ENCODE measurements around the gene NELL2.

The NELL2 gene

DNA sequence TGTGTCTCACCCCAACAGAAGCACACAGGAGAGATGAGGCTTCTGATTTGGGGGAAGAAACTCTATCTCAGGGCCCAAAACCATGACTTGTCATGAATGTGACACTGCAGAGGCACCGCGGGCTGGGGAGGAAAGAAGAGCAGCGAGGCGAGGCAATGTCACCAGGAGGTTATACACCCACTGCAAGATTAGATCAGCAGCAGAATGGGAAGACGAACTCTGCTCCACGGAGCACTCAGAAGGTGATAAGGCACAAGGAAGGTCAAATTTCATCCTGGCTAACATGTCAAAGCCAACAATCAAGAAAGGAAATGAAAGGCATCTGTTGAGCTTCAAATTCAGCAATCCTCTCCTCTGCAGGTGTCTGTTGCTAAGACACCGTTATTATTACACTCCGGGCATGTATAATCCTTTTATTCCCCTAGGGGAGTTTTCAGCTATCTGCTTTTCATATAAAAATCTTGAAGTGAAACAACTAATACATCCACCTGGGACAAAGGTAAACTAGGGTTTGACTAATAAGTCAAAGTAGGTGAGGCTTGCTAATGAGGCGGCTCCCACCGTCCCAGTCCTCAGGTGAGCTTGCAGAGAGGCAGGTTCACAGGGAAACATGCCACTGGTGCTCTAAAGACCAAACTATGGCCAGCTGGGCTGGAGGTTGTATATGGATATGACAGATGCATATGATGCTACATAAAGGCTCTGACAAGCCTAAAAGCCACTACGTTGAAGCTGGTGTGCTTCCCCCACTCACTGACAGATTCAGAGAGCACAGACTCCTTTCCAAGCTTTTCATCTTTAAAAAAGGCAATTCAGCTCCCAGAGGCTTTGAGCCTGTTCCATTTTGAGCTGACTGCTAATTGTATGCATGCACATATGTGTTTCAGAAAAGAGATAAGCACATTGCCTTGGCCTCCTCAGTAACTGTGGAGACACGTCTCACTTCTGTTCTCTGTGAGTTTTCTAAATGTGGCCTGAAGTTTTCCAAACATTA lies 221.2 kb downstream of the NELL2 start:
- ChIA-PET CTCF (interaction anchor here (0.7 to 1.1 kb wide), 2 partner anchors 28 to 219 kb away, joined by 3 read pairs; no protein-coding TSS in a partner anchor), POLR2A (no interaction called here)
- TF ChIP-seq NFRKB (IDR thresholded peaks at IDR 0.05) (no peak), TARDBP (IDR thresholded peaks at IDR 0.05) (no peak), CTBP1 (IDR thresholded peaks at IDR 0.05; ENCODE audit: borderline replicate concordance) (no peak), SP1 (IDR thresholded peaks at IDR 0.05) (no peak), FOXM1 (IDR thresholded peaks at IDR 0.05; ENCODE audit: borderline replicate concordance) (no peak), BHLHE40 (IDR thresholded peaks at IDR 0.05; ENCODE audit: borderline replicate concordance) (no peak), FOXA1 (IDR thresholded peaks at IDR 0.05) (no peak), ARNT (IDR thresholded peaks at IDR 0.05) (no peak), ELF4 (IDR thresholded peaks at IDR 0.05) (no peak), L3MBTL2 (conservative IDR thresholded peaks at IDR 0.05) (no peak), HDGF (IDR thresholded peaks at IDR 0.05; ENCODE audit: borderline replicate concordance) (no peak), SUZ12 (IDR thresholded peaks at IDR 0.05) (no peak), FOXK2 (IDR thresholded peaks at IDR 0.05) (no peak), LEF1 (IDR thresholded peaks at IDR 0.05; ENCODE audit: borderline replicate concordance) (no peak), ZNF384 (IDR thresholded peaks at IDR 0.05) (no peak)
- TF ChIP-seq, protein P1, sequence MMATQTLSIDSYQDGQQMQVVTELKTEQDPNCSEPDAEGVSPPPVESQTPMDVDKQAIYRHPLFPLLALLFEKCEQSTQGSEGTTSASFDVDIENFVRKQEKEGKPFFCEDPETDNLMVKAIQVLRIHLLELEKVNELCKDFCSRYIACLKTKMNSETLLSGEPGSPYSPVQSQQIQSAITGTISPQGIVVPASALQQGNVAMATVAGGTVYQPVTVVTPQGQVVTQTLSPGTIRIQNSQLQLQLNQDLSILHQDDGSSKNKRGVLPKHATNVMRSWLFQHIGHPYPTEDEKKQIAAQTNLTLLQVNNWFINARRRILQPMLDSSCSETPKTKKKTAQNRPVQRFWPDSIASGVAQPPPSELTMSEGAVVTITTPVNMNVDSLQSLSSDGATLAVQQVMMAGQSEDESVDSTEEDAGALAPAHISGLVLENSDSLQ (IDR thresholded peaks at IDR 0.05) = no peak
- DNase-seq (ENCODE audit: extremely low spot score) = no peak

DNA sequence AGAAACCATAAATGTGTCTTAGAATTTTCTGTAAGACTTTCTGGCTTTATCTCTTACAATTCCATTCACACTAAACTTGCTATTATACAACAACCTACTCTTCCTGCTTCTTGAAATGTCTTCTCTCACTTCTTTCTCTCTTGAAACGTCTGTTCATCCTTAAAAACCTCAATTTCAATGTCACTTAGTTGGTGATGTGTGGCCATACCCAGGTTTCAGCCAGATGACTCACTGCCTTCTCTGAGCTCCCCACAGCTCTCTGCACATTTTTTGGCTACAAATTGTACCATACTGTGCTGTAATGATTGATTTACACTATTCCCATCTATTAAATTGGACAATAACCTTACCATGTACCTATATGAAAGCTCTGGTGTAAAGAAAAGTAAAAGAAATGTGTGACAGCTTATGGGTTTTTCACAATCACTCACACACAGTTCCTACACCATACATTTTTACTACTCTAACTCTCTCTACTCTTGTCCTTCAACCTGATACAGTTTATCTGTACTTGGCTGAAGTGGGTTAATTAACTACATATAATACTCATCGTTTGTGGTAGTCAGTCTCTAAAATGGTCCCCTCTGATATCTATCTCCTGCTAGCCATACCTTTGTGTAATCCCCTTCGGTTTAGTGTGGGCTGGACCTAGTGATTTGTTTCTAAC lies 222.1 kb downstream of the NELL2 start:
- CTCF ChIA-PET = interaction anchor here (1.1 kb wide), 1 partner anchor 220 kb away, joined by 3 read pairs; no protein-coding TSS in a partner anchor
- TF ChIP-seq BHLHE40 (IDR thresholded peaks at IDR 0.05; ENCODE audit: borderline replicate concordance) = no peak
- no peak for TF ChIP-seq NFRKB (IDR thresholded peaks at IDR 0.05)
- no peak for TF ChIP-seq FOXK2 (IDR thresholded peaks at IDR 0.05)
- TF ChIP-seq ZNF384 (IDR thresholded peaks at IDR 0.05) = no peak
- TF ChIP-seq HDGF (IDR thresholded peaks at IDR 0.05; ENCODE audit: borderline replicate concordance) = no peak
- no peak for TF ChIP-seq CTBP1 (IDR thresholded peaks at IDR 0.05; ENCODE audit: borderline replicate concordance)
- DNase-seq (ENCODE audit: extremely low spot score) = no peak
- POLR2A ChIA-PET = no interaction called here

DNA sequence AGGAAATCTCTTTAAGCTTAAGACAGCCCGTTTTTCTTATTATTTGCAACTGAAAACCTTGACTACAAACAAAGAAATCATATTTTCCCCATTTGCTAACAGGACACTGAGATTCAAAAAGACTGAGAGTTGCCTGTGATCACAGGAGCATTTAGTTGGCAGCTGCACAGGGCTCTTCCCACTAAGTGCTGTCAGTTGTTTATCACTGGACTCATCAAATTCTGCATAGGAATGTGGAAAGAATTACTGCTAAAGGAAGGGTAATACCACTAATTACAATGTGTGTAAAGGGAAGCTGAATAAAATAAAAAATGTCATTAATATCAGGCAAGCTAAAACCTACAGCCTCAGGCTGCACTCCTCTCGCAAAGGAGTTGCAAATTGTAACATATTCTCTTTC lies 226.4 kb downstream of the NELL2 start:
- DNase-seq (ENCODE audit: extremely low spot score) = no peak
- TF ChIP-seq HDGF (IDR thresholded peaks at IDR 0.05; ENCODE audit: borderline replicate concordance) (no peak), ZNF384 (IDR thresholded peaks at IDR 0.05) (no peak), FOXK2 (IDR thresholded peaks at IDR 0.05) (no peak), LEF1 (IDR thresholded peaks at IDR 0.05; ENCODE audit: borderline replicate concordance) (no peak), BHLHE40 (IDR thresholded peaks at IDR 0.05; ENCODE audit: borderline replicate concordance) (no peak), FOXM1 (IDR thresholded peaks at IDR 0.05; ENCODE audit: borderline replicate concordance) (no peak), TARDBP (IDR thresholded peaks at IDR 0.05) (no peak), CTBP1 (IDR thresholded peaks at IDR 0.05; ENCODE audit: borderline replicate concordance) (no peak), L3MBTL2 (conservative IDR thresholded peaks at IDR 0.05) (no peak), ARNT (IDR thresholded peaks at IDR 0.05) (no peak)
- TF ChIP-seq, protein P1 (IDR thresholded peaks at IDR 0.05) = no peak
- CTCF ChIA-PET = no interaction called here
- POLR2A ChIA-PET = no interaction called here

DNA sequence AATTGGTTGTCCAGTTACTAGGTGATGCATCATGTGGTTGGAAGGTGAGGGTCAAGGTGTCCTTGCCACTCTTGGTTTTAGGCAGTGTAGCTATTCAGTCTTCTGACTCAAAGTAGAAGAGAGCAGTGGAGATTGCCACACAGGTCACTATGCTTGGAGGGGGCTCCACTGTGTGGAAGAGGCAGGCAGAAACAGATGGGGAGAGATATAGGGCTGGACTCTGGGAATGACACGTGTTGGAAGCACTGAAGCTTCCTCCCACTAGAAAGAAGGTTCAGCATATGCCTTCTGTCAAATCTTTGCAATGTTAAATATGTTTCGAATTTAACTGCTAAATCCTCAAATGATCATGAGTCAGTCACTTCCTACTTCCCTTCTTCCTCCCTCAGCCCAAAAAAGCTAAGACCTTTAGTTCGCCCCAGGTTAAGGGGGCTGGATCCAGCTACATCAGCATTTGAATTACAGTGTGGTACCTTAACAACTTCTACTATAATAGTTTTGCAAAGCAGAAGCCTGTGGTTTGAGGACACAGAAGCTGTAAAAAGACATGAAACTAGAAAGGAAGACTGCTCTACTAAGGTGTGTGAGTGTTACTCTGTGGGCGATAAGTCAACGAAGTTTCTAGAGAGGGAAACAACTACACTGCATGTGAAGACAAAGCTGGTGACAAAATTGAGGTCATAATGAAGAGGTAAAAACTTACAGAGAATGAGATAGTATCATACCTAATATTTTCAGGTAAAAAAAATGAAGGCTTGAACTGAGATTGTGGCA lies 228.0 kb downstream of the NELL2 start:
- TF ChIP-seq TARDBP (IDR thresholded peaks at IDR 0.05) (no peak), ZNF384 (IDR thresholded peaks at IDR 0.05) (no peak), ARNT (IDR thresholded peaks at IDR 0.05) (no peak), FOXK2 (IDR thresholded peaks at IDR 0.05) (no peak), SP1 (IDR thresholded peaks at IDR 0.05) (no peak), FOXM1 (IDR thresholded peaks at IDR 0.05; ENCODE audit: borderline replicate concordance) (no peak), LEF1 (IDR thresholded peaks at IDR 0.05; ENCODE audit: borderline replicate concordance) (no peak), HDGF (IDR thresholded peaks at IDR 0.05; ENCODE audit: borderline replicate concordance) (no peak), FOXA1 (IDR thresholded peaks at IDR 0.05) (no peak), ELF4 (IDR thresholded peaks at IDR 0.05) (no peak)
- TF ChIP-seq, protein P1 (IDR thresholded peaks at IDR 0.05) = no peak
- no peak for DNase-seq (ENCODE audit: extremely low spot score)
- ChIA-PET POLR2A (no interaction called here), CTCF (no interaction called here)

DNA sequence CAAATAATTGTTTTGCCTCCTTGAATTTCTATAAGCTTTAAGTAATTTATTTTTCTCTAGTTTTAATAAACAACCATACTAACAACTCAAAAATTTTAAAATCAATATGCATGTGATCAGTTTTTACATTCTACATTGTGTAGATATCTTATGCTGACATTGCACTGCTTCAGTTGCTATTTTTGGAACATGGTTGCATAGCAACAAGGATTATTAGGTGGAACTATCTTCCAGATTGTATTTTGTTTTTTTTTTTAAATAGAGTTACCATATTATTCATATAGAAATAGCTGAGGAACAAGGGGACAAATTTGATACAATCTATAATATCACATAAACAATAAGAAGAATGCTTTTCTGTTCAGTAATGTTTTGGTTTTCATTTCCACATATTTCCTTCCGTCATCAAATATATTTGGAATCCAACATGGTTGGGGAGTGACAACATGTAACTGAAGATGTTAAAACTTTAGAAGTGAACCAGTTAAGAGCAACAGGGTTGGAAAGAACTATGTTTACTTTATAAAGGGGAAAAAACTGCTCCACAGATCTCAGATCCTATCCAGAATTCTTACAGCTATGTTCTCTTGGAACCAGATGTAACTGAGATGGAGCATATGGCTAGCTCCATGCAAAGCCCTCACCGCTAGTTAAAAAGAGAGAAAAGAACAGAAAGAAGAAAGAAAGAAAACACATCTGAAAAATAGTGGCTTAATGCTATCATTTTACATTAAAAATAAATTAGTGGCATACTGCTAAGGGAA lies 235.5 kb downstream of the NELL2 start:
- ChIA-PET CTCF (no interaction called here), POLR2A (no interaction called here)
- TF ChIP-seq FOXM1 (IDR thresholded peaks at IDR 0.05; ENCODE audit: borderline replicate concordance) (no peak), SP1 (IDR thresholded peaks at IDR 0.05) (no peak), SUZ12 (IDR thresholded peaks at IDR 0.05) (no peak), FOXA1 (IDR thresholded peaks at IDR 0.05) (no peak)
- TF ChIP-seq, protein P1 (IDR thresholded peaks at IDR 0.05) = no peak
- no peak for DNase-seq (ENCODE audit: extremely low spot score)

All from HEK293T (cell line).